Measurements from ENCODE around the gene CCDC188.

The CCDC188 gene

GRCh38 chr22:20171288-20172140 lies 20.7 kb upstream of the CCDC188 start:
- Histone ChIP-seq H3K27me3 (peaks cover 0 to 18% of the 10 kb centered on the region in 2 donors), H3K27ac (no peak overlapping the region), H3K4me3 (no peak overlapping the region), H3K4me1 (no peaks in the 10 kb centered on the region), H3K36me3 (no peaks in the 10 kb centered on the region), H3K9me3 (no peaks in the 10 kb centered on the region)
- DNase-seq = no peak
- TF ChIP-seq CTCF (IDR thresholded peaks at IDR 0.05) = no peak
- intact Hi-C loops (cut with DNase I; ENCODE audit: low total_unique reads) = no loop called here

GRCh38 chr22:20170170-20170569 lies 19.3 kb upstream of the CCDC188 start:
- peaks cover 0 to 18% of the 10 kb centered on the region in 2 donors for H3K27me3 ChIP-seq
- no peak overlapping the region for H3K4me3 ChIP-seq
- intact Hi-C loops (cut with DNase I; ENCODE audit: low total_unique reads) = no loop called here
- no peak for DNase-seq
- H3K36me3 ChIP-seq = no peaks in the 10 kb centered on the region
- H3K9me3 ChIP-seq = no peaks in the 10 kb centered on the region
- no peak overlapping the region for H3K27ac ChIP-seq
- H3K4me1 ChIP-seq = no peaks in the 10 kb centered on the region
- TF ChIP-seq CTCF (IDR thresholded peaks at IDR 0.05) = no peak

GRCh38 chr22:20169253-20169822 lies 18.5 kb upstream of the CCDC188 start:
- no peaks in the 10 kb centered on the region for H3K4me1 ChIP-seq
- H3K27ac ChIP-seq = no peak overlapping the region
- no peak overlapping the region for H3K4me3 ChIP-seq
- no peak for TF ChIP-seq CTCF (IDR thresholded peaks at IDR 0.05)
- no peak for DNase-seq
- peaks cover 0 to 18% of the 10 kb centered on the region in 2 donors for H3K27me3 ChIP-seq
- intact Hi-C loops (cut with DNase I; ENCODE audit: low total_unique reads) = loop anchor here (5.0 kb wide), 1 partner anchor 88 kb away; no protein-coding TSS in a partner anchor
- H3K9me3 ChIP-seq = no peaks in the 10 kb centered on the region
- no peaks in the 10 kb centered on the region for H3K36me3 ChIP-seq

GRCh38 chr22:20167643-20168322 lies 16.9 kb upstream of the CCDC188 start:
- H3K9me3 ChIP-seq = no peaks in the 10 kb centered on the region
- peaks cover 0 to 18% of the 10 kb centered on the region in 2 donors for H3K27me3 ChIP-seq
- no peaks in the 10 kb centered on the region for H3K36me3 ChIP-seq
- H3K4me3 ChIP-seq = no peak overlapping the region
- intact Hi-C loops (cut with DNase I; ENCODE audit: low total_unique reads) = loop anchor here (5.0 kb wide), 1 partner anchor 90 kb away; no protein-coding TSS in a partner anchor
- no peak for TF ChIP-seq CTCF (IDR thresholded peaks at IDR 0.05)
- no peaks in the 10 kb centered on the region for H3K4me1 ChIP-seq
- no peak for DNase-seq
- H3K27ac ChIP-seq = no peak overlapping the region

GRCh38 chr22:20166703-20167102 lies 15.8 kb upstream of the CCDC188 start:
- H3K36me3 ChIP-seq = no peaks in the 10 kb centered on the region
- no peak for DNase-seq
- no peak overlapping the region for H3K27ac ChIP-seq
- H3K4me3 ChIP-seq = no peak overlapping the region
- peaks cover 0 to 18% of the 10 kb centered on the region in 2 donors for H3K27me3 ChIP-seq
- H3K4me1 ChIP-seq = no peaks in the 10 kb centered on the region
- TF ChIP-seq CTCF (IDR thresholded peaks at IDR 0.05) = no peak
- H3K9me3 ChIP-seq = no peaks in the 10 kb centered on the region
- intact Hi-C loops (cut with DNase I; ENCODE audit: low total_unique reads) = loop anchor here (5.0 kb wide), 1 partner anchor 91 kb away; no protein-coding TSS in a partner anchor

Data from tibial artery (tissue), 4 donors.